NCI-H82 treated with DMSO at 0.1 percent for 48 hours (cell line): Measurements from ENCODE around the gene HEPHL1.

Experiments
- DNase-seq: peaks from one replicate; lab custom pipeline; 2025; ENCODE audit not compliant: unreplicated experiment; lab: John Stamatoyannopoulos, UW

Gene HEPHL1

GRCh38 chr11:94129512-94130297, 108.6 kb downstream of the HEPHL1 start:
- DNase-seq: no peak

DNA sequence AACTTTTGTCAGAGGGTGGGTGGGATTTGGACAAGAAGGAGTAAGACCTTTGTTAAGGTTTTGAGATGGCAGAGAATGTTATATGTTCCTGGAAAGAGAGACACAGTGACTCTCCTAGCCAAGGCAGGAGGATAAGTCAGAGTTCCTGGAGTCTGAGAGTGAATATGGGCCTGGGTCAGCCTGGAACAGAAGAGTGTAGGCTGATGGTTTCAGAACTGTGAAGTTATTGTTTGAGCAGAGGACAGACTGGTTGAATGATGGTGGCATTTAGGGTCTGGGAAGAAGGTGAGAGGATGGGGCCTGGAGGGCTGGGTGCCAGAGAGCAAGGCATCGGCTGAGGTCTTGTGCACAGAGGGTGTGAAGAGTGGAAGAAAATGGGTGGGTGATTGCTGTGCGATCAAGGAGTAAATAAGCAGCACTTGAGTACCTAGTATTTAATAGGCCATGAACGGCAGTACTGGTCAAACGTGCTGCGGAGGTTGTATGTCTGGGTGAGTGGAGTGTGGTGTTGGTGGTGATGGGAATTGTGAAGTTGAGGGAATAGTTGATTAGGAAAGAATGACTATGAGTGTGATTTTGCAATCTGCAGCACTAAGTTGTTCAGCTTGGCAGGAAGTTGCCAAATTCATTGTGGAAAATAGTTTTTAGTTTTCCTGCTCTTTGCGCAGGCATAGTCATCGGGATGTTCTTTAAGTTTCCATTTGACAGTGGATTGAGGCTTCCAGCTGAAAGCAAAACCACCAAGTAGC, 109.3 kb downstream of the HEPHL1 start:
- DNase-seq: no peak

DNA sequence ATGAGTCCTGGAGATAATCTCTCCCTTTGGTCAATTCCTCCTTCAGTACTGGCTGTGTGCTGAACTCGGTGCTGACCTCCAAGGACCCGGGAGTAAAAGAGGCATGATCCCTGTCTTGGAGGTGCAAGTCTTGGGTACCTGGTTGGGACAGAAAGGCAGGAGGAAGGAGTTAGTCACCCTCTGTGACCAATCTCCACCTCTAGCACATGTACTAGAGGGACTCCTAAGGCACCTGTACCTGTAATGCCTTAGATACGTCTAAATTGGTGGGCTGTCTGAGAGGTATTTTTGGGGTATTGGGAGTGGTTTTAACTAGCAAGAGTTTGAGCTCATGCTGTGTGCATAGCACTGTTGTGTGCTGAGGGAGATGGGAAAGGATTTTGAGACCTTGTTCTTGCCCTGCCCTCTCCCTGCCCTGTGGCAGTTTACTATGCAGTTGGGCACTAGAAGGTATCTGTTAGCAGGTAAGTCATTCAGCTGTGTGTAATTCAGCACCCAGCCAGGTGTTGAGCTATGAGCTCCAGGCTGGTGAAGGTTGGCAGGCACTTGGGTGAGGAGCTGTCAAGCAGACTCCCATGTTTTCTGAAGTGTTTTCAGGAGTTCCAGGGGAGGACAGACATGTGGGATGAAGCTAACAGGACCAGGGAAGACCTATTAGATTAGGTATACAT, 110.0 kb downstream of the HEPHL1 start:
- no peak for DNase-seq

- no peak for DNase-seq
Observed at GRCh38 chr11:94131718-94132115, 110.6 kb downstream of the HEPHL1 start.

GRCh38 chr11:94132152-94132558, 111.0 kb downstream of the HEPHL1 start:
- no peak for DNase-seq

GRCh38 chr11:94132823-94133408, 111.8 kb downstream of the HEPHL1 start:
- no peak for DNase-seq

DNA sequence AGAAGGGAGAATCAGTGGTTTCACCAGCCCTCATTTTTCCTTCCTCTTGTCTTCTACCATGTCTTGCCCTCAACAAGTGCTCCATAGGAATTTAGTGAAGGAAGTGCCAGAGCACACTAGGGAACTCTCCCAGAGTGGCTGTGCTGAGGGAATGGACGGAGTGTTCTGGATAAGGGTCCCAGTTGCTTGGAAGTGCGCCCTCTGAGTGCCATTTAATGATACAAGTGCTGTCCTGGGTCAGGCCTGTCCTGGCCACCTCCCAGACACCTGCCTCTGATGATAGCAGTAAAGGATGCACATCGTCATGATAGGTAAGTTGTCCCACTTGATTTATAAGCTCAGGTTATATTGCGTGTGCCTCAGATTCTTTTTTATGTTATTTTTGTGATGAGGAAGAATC, 112.6 kb downstream of the HEPHL1 start:
- DNase-seq: no peak

GRCh38 chr11:94134651-94135512, 113.7 kb downstream of the HEPHL1 start:
- DNase-seq: no peak

- no peak for DNase-seq
Observed at GRCh38 chr11:94139416-94139815, 118.3 kb downstream of the HEPHL1 start.

- no peak for DNase-seq
Observed at GRCh38 chr11:94140154-94140655, 119.1 kb downstream of the HEPHL1 start.

DNA sequence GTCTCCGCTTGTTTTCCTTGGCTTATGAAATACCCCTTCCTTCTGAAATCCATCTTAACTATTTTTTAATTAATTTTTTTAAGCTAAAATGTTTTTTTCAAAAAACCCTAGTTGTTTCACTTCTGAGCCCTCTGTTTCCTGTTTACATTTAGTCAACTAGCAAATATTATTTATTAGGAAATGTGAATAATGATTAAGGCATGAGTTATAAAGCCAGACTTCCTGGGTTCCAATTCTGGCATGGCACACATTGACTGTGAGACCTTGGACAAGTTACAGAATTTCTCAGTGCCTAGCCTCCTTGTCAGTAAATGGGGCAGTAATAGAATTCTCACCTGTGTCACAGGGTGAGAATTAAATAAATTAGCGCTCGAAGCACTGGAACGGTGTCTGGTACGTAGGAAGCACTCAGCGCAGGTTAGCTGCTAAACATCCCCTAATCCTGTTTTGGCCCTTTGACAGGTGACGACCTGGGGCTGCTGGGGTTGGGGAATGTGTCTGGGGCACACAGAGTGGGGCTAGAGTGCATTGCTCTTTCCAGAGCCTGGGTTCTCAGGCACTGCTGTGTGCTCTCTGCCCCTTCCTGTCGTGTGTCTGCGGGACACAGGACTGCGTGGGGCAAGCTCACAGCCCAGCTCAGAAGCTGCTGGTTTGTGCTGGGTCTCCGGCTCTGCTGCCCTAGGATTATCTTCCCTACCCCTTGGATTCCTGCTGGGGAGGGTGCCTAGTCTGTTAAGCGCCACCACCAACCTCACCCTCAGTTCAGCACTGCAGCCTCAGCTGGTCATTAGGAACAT, 120.6 kb downstream of the HEPHL1 start:
- DNase-seq: no peak

- DNase-seq: no peak
Observed at GRCh38 chr11:94142308-94143281, 121.4 kb downstream of the HEPHL1 start.

GRCh38 chr11:94144216-94144615, 123.1 kb downstream of the HEPHL1 start:
- DNase-seq: no peak

- no peak for DNase-seq
Observed at GRCh38 chr11:94144664-94145063, 123.5 kb downstream of the HEPHL1 start.

GRCh38 chr11:94145431-94145830, 124.3 kb downstream of the HEPHL1 start:
- DNase-seq: no peak

DNA sequence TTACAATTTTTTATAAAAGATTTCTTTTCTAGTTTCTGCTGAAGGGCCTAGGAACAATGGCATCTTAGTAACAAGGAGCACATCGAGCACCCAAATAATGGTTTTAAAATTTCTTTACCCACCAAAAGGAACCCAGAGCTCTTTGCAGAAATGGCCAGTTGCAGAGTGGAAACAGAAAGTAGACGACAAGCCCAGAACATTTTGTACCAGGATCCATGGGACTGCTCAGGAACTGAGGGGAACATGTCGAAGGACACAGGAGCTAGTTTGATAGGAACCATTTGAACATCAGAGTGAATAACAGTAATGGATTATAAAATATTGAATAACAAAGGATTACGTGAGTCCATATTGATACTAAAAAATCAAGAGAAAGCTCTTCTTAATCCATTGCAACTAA, 124.8 kb downstream of the HEPHL1 start:
- no peak for DNase-seq

DNA sequence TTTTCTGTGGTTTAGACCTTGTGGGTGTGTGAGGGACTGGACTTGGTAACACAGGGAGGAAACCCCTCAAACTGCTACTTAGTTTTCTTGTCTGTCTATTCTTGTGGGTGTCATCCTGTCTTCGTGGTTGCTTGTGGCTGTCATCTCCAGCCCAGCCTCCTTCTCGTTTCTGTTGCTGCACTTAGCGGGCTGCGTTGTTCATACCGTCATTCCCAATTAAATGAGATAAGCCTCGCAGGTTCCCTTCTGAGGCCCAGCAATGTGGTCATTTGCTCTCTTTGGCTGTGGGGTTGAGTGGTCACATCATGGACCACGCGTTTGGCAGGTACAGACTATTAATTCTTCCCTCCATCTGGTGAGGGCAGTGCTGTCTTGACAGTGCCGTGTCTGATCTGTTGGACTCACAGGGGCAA, 126.3 kb downstream of the HEPHL1 start:
- no peak for DNase-seq

DNA sequence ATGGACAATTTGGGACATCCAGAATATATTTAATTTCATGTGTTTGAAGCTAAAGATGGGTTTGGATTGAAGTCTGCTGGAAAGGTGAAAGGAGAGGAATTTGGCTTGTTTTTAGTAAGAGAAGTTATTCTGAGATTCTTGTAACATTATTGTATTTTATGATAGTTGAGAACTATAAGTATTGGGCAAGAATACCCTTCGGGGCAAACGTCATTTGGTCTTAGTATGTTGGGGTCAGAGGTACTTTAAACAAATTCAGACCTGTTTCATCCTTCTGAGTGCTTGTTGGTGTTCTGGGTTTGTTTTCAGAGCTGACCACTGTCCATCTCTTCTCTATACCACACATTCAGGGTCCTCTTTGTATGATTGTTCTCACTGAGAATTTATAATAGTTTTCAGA, 127.0 kb downstream of the HEPHL1 start:
- DNase-seq: no peak
